SU-DHL-6 (cell line): ENCODE results near the gene PCP4L1.

Source experiments
- H2AFZ ChIP-seq: fragments of 200-600 bp; sonication (generic); 2 replicates; pipeline ENCODE4 v1.6.1; 2014; ENCODE audit warnings: low read depth, mild to moderate bottlenecking, moderate library complexity, mixed read lengths, antibody characterized with exemption, low read length; ENCODE audit not compliant: severe bottlenecking
- H3F3A ChIP-seq: fragments of 200-600 bp; shearing (Covaris generic); 2 replicates; pipeline ENCODE4 v1.6.0; 2016; ENCODE audit warnings: antibody characterized with exemption, mild to moderate bottlenecking; ENCODE audit not compliant: insufficient read depth
- H3K27ac ChIP-seq: fragments of 200-600 bp; sonication (generic); 2 replicates; pipeline ENCODE4 v1.5.1; 2016; ENCODE audit warnings: low read depth, mild to moderate bottlenecking, low read length, moderate library complexity, mixed read lengths
- H3K27me3 ChIP-seq: fragments of 200-600 bp; sonication (generic), shearing (Covaris generic); 2 replicates; pipeline ENCODE4 v1.6.0; 2014; ENCODE audit warnings: mild to moderate bottlenecking, low read length
- H3K36me3 ChIP-seq: fragments of 200-600 bp; sonication (generic); 2 replicates; pipeline ENCODE4 v1.6.1; 2014; ENCODE audit warnings: mild to moderate bottlenecking, low read length, mixed read lengths
- H3K4me2 ChIP-seq: fragments of 300-600, 200-600 bp; shearing (Covaris generic), sonication (generic); 2 replicates; pipeline ENCODE4 v1.6.0; 2014; ENCODE audit warnings: low read length, low read depth, mild to moderate bottlenecking; ENCODE audit not compliant: poor library complexity, severe bottlenecking
- H3K4me3 ChIP-seq: fragments of 200-600 bp; sonication (generic); 2 replicates; pipeline ENCODE4 v1.5.1; 2014; ENCODE audit warnings: antibody characterized with exemption, low read length, mild to moderate bottlenecking, mixed read lengths; ENCODE audit not compliant: insufficient read depth, poor library complexity, severe bottlenecking
- H3K79me2 ChIP-seq: fragments of 200-600 bp; sonication (generic); 2 replicates; pipeline ENCODE4 v1.6.1; 2014; ENCODE audit warnings: mild to moderate bottlenecking, low read length, moderate library complexity; ENCODE audit not compliant: insufficient read depth
- H3K9ac ChIP-seq: fragments of 200-600 bp; sonication (generic); 2 replicates; pipeline ENCODE4 v1.7.0; 2014; ENCODE audit warnings: mild to moderate bottlenecking, low read length
- H3K9me2 ChIP-seq: fragments of 200-600 bp; sonication (generic); replicated peaks from 2 replicates; pipeline ENCODE4 v1.6.1; 2014; ENCODE audit warnings: low read length; ENCODE audit not compliant: insufficient read depth
- H3K9me3 ChIP-seq: fragments of 200-600 bp; sonication (generic); 2 replicates; pipeline ENCODE4 v1.6.1; 2014; ENCODE audit warnings: low read length, mixed read lengths; ENCODE audit not compliant: insufficient read depth
- H4K20me1 ChIP-seq: fragments of 200-600 bp; sonication (generic); 2 replicates; pipeline ENCODE4 v1.6.1; 2014; ENCODE audit warnings: low read depth, mild to moderate bottlenecking, antibody characterized with exemption, low read length, moderate library complexity, mixed read lengths
- EZH2phosphoT487 ChIP-seq: fragments of 200-600 bp; sonication (generic), shearing (Covaris generic); conservative IDR thresholded peaks from 2 replicates; pipeline ENCODE4 v1.6.1; 2018; ENCODE audit warnings: mild to moderate bottlenecking, antibody characterized with exemption, low read length, moderate library complexity, mixed read lengths
- TF ChIP-seq, protein P1 (sequence below): fragments of 200-600 bp; sonication (generic); IDR thresholded peaks from one replicate; pipeline ENCODE4 v1.5.1; 2017; ENCODE audit warnings: antibody characterized with exemption, mild to moderate bottlenecking, low read length, moderate library complexity; ENCODE audit not compliant: insufficient read depth, poor library complexity, severe bottlenecking

Gene PCP4L1

DNA sequence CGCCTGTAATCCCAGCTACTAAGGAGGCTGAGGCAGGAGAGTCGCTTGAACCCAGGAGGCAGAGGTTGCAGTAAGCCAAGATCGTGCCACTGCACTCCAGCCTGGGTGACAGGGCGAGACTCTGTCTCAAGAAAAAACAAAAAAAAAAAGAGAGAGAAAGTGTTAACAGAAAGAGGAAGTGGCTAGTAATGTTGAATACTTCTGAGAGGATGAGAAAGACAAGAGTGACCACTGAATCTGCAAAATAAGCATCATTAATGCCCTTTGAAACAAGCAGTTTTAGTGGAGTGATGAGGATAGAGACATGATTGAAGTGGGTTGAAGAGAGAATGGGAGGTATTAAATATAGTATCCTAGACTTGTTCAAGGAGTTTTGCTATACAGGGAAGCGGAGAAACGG, 39.6 kb downstream of the PCP4L1 start:
- Histone ChIP-seq H3K9ac (no peak overlapping the region), H3K4me2 (no peak overlapping the region), H3K4me3 (no peak overlapping the region), H3K27ac (no peak overlapping the region), H3K9me2 (no peaks in the 10 kb centered on the region), H2AFZ (no peak overlapping the region), H3K79me2 (no peaks in the 10 kb centered on the region), H3F3A (no peaks in the 10 kb centered on the region), H3K9me3 (no peaks in the 10 kb centered on the region), H3K36me3 (no peaks in the 10 kb centered on the region), H4K20me1 (no peaks in the 10 kb centered on the region), H3K27me3 (no peaks in the 10 kb centered on the region)
- no peak for TF ChIP-seq EZH2phosphoT487
- TF ChIP-seq, protein P1, sequence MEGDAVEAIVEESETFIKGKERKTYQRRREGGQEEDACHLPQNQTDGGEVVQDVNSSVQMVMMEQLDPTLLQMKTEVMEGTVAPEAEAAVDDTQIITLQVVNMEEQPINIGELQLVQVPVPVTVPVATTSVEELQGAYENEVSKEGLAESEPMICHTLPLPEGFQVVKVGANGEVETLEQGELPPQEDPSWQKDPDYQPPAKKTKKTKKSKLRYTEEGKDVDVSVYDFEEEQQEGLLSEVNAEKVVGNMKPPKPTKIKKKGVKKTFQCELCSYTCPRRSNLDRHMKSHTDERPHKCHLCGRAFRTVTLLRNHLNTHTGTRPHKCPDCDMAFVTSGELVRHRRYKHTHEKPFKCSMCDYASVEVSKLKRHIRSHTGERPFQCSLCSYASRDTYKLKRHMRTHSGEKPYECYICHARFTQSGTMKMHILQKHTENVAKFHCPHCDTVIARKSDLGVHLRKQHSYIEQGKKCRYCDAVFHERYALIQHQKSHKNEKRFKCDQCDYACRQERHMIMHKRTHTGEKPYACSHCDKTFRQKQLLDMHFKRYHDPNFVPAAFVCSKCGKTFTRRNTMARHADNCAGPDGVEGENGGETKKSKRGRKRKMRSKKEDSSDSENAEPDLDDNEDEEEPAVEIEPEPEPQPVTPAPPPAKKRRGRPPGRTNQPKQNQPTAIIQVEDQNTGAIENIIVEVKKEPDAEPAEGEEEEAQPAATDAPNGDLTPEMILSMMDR = no peak

DNA sequence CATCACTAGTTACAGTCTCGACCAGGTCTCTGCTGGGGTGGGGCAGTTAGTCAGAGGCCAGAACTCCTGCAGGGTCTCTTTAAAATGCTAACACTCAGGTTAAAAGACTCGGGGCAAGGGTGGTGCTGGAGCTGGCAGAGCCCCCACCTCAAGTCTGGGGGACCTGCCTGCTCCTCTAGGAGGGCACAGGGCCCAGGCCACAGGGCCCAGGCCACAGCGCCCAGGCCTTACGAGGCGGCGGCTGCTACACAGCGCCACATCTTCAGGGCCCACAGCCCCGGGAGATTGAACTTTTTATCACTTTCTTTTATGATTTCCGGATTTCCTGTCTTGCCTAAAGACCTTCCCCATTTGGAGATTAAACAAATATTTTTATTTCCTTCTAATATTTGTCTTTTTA, 40.8 kb downstream of the PCP4L1 start:
- TF ChIP-seq, protein P1 = no peak
- no peak for TF ChIP-seq EZH2phosphoT487
- no peak overlapping the region for H3K4me2 ChIP-seq

DNA sequence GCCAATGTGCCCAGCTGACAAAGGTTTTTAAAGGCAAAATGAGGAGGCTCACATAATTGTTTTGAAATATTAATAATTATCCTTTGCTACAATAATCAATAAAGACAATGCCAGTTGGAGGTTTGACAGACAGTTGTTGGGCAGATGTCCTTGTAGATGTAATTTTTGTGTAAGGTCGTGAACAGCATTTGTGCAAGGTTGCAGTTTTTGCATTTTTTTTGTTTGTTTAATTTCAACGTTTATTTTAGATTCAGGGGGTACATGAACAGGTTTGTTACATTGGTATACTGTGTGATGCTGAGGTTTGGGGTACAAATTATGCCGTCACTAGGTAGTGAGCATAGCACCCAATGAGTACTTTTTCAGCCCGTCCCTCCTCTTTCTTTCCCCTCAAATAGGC, 41.9 kb downstream of the PCP4L1 start:
- Histone ChIP-seq H3K4me3 (no peak overlapping the region), H3K79me2 (no peaks in the 10 kb centered on the region), H3K9me2 (no peaks in the 10 kb centered on the region), H3K27me3 (no peaks in the 10 kb centered on the region), H3K4me2 (no peak overlapping the region), H3K9ac (no peak overlapping the region), H3K27ac (no peak overlapping the region), H2AFZ (no peak overlapping the region), H4K20me1 (no peaks in the 10 kb centered on the region), H3K9me3 (no peaks in the 10 kb centered on the region), H3F3A (no peaks in the 10 kb centered on the region), H3K36me3 (no peaks in the 10 kb centered on the region)
- TF ChIP-seq, protein P1 = no peak
- TF ChIP-seq EZH2phosphoT487 = no peak

More for the DNA sequence above, 40.8 kb downstream of the PCP4L1 start:
- Histone ChIP-seq H3K4me3 (no peak overlapping the region), H2AFZ (no peak overlapping the region), H3K9ac (no peak overlapping the region), H4K20me1 (no peaks in the 10 kb centered on the region), H3F3A (no peaks in the 10 kb centered on the region), H3K79me2 (no peaks in the 10 kb centered on the region), H3K9me2 (no peaks in the 10 kb centered on the region), H3K27ac (no peak overlapping the region), H3K36me3 (no peaks in the 10 kb centered on the region), H3K9me3 (no peaks in the 10 kb centered on the region), H3K27me3 (no peaks in the 10 kb centered on the region)
